Mesenchymal stem cell (in vitro differentiated cells and primary cell): ENCODE measurements around the gene RNU2-63P.
"Not testable (repeated sequence)": the region's sequence is repeated elsewhere in the genome, so short reads cannot be mapped to it uniquely, and the experiment has no call there.

Experiments used
- DNase-seq: peaks from one replicate; pipeline ENCODE4 v3.0.0-alpha.2; 2013
- H2AFZ ChIP-seq: one replicate; pipeline ENCODE4 v1.6.1; 2013; ENCODE audit warnings: low read depth, mild to moderate bottlenecking, control low read depth, inconsistent platforms, low read length, moderate library complexity
- H2AK5ac ChIP-seq: 2 replicates; pipeline ENCODE4 v1.6.1; 2013; ENCODE audit warnings: low read length, moderate library complexity, mild to moderate bottlenecking, inconsistent platforms; ENCODE audit not compliant: severe bottlenecking
- H2BK120ac ChIP-seq: one replicate; pipeline ENCODE4 v1.6.1; 2013; ENCODE audit warnings: low read depth, mild to moderate bottlenecking, inconsistent platforms, low read length, moderate library complexity
- H2BK12ac ChIP-seq, 2 experiments: one replicate each; pipeline ENCODE4 v1.6.1; 2013; ENCODE audit warnings: inconsistent platforms in 2 of 2, low read length in 2 of 2, mild to moderate bottlenecking in 2 of 2, moderate library complexity in 2 of 2, control low read depth in 1 of 2
- H2BK15ac ChIP-seq: one replicate; pipeline ENCODE4 v1.6.1; 2013; ENCODE audit warnings: mild to moderate bottlenecking, low read depth, inconsistent platforms; ENCODE audit not compliant: poor library complexity, severe bottlenecking
- H2BK5ac ChIP-seq: 2 replicates; pipeline ENCODE4 v1.6.1; 2013; ENCODE audit warnings: low read depth, mild to moderate bottlenecking, low read length, control low read depth, inconsistent platforms; ENCODE audit not compliant: poor library complexity, severe bottlenecking
- H3K14ac ChIP-seq, 2 experiments: one replicate each; pipeline ENCODE4 v1.6.1; 2013; ENCODE audit warnings: inconsistent platforms in 2 of 2, low read length in 2 of 2, control low read depth in 1 of 2, mild to moderate bottlenecking in 1 of 2, moderate library complexity in 1 of 2
- H3K18ac ChIP-seq, 2 experiments: one replicate each; pipeline ENCODE4 v1.6.1; 2013; ENCODE audit warnings: inconsistent platforms in 2 of 2, low read length in 2 of 2, control low read depth in 1 of 2, low read depth in 1 of 2, mild to moderate bottlenecking in 1 of 2
- H3K23ac ChIP-seq, 2 experiments: one replicate each; pipeline ENCODE4 v1.6.1; 2013; ENCODE audit warnings: inconsistent platforms in 2 of 2, low read length in 2 of 2, mild to moderate bottlenecking in 2 of 2, moderate library complexity in 2 of 2, control low read depth in 1 of 2
- H3K27ac ChIP-seq: 2 replicates; pipeline ENCODE4 v1.5.1; 2013; ENCODE audit warnings: mild to moderate bottlenecking, moderate library complexity, low read length, control low read depth, inconsistent platforms; ENCODE audit not compliant: poor library complexity, severe bottlenecking
- H3K27me3 ChIP-seq, 2 experiments: 2 replicates each; pipeline versions ENCODE4 v1.6.1 to v1.7.0; 2013; ENCODE audit warnings: low read length in 2 of 2, mild to moderate bottlenecking in 2 of 2, moderate library complexity in 2 of 2, control low read depth in 1 of 2, inconsistent platforms in 1 of 2; ENCODE audit not compliant: control insufficient read depth in 1 of 2, insufficient read depth in 1 of 2
- H3K36me3 ChIP-seq, 2 experiments: 2 replicates each; pipeline versions ENCODE4 v1.6.1 to v1.7.0; 2013; ENCODE audit warnings: low read length in 2 of 2, control low read depth in 1 of 2, inconsistent platforms in 1 of 2, low read depth in 1 of 2, mild to moderate bottlenecking in 1 of 2; ENCODE audit not compliant: insufficient read depth in 2 of 2, control insufficient read depth in 1 of 2
- H3K4ac ChIP-seq, 2 experiments: one replicate each; pipeline ENCODE4 v1.6.1; 2013; ENCODE audit warnings: inconsistent platforms in 2 of 2, low read length in 2 of 2, mild to moderate bottlenecking in 2 of 2, moderate library complexity in 2 of 2, control low read depth in 1 of 2, low read depth in 1 of 2
- H3K4me1 ChIP-seq: 2 replicates; pipeline ENCODE4 v1.6.1; 2013; ENCODE audit warnings: low read depth, low read length, control low read depth; ENCODE audit not compliant: control insufficient read depth, insufficient read depth
- H3K4me2 ChIP-seq: 2 replicates; pipeline ENCODE4 v1.6.1; 2013; ENCODE audit warnings: low read length, mild to moderate bottlenecking, inconsistent platforms; ENCODE audit not compliant: poor library complexity, severe bottlenecking
- H3K4me3 ChIP-seq, 2 experiments: 2 replicates each; pipeline versions ENCODE4 v1.5.1 to v1.7.0; 2013; ENCODE audit warnings: low read length in 2 of 2, mild to moderate bottlenecking in 2 of 2, control low read depth in 1 of 2, low read depth in 1 of 2; ENCODE audit not compliant: insufficient read depth in 1 of 2
- H3K79me1 ChIP-seq: replicated peaks from 2 replicates; pipeline ENCODE4 v1.6.1; 2013; ENCODE audit warnings: mild to moderate bottlenecking, control low read depth, low read length, inconsistent platforms; ENCODE audit not compliant: poor library complexity, severe bottlenecking
- H3K9ac ChIP-seq: 2 replicates; pipeline ENCODE4 v1.7.0; 2013; ENCODE audit warnings: mild to moderate bottlenecking, low read length, moderate library complexity
- H3K9me3 ChIP-seq: 2 replicates; pipeline ENCODE4 v1.7.0; 2013; ENCODE audit warnings: mild to moderate bottlenecking, low read length; ENCODE audit not compliant: control insufficient read depth
- H4K8ac ChIP-seq: one replicate; pipeline ENCODE4 v1.6.1; 2013; ENCODE audit warnings: inconsistent platforms, mild to moderate bottlenecking, low read length, moderate library complexity
- H4K91ac ChIP-seq: one replicate; pipeline ENCODE4 v1.6.1; 2013; ENCODE audit warnings: mild to moderate bottlenecking, low read length, inconsistent platforms
- WGBS: methylation state at CpG from one replicate; pipeline ENCODE4 v1.1.7; 2013; ENCODE audit warnings: mixed read lengths; 5-methylcytosine and 5-hydroxymethylcytosine counted together

The RNU2-63P gene

GRCh38 chr2:88048541-88048940 lies 32.2 kb upstream of the RNU2-63P start:
- no peak overlapping the region for H3K14ac ChIP-seq
- WGBS = no CpG with 5 or more reads among the region's 3 CpGs
- H3K4me2 ChIP-seq = no peak overlapping the region
- no peak overlapping the region for H2BK12ac ChIP-seq
- H4K8ac ChIP-seq = no peak overlapping the region
- no peak overlapping the region for H2BK120ac ChIP-seq
- DNase-seq = no peak
- no peaks in the 10 kb centered on the region for H3K4me1 ChIP-seq
- no peak overlapping the region for H3K27ac ChIP-seq
- peaks cover 8 to 49% of the 10 kb centered on the region in 2 experiments for H3K36me3 ChIP-seq
- no peak overlapping the region for H3K18ac ChIP-seq
- no peak overlapping the region for H2AFZ ChIP-seq
- no peaks in the 10 kb centered on the region for H3K27me3 ChIP-seq
- H3K9ac ChIP-seq = no peak overlapping the region
- H3K79me1 ChIP-seq = peaks cover 18% of the 10 kb centered on the region
- no peak overlapping the region for H4K91ac ChIP-seq
- no peak overlapping the region for H2BK5ac ChIP-seq
- no peak overlapping the region for H2AK5ac ChIP-seq
- H2BK15ac ChIP-seq = no peak overlapping the region
- no peak overlapping the region for H3K4ac ChIP-seq
- H3K23ac ChIP-seq = no peak overlapping the region
- no peaks in the 10 kb centered on the region for H3K9me3 ChIP-seq
- H3K4me3 ChIP-seq = no peak overlapping the region

DNA sequence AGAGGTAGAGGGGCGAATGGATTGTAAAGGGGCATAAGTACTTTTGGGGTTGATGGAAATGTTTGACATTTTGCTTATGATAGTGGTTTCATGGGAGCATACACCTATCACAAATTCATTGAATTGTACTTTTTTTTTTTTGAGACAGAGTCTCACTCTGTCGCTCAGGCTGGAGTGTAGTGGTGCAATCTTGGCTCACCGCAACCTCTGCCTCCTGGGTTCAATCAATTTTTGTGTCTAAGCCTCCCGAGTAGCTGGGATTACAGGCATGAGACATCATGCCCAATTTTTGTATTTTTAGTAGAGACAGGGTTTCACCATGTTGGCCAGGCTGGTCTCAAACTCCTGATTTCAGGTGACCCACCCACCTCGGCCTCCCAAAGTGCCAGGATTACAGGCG lies 29.2 kb upstream of the RNU2-63P start:
- H3K27me3 ChIP-seq, H3K27ac ChIP-seq, H2BK15ac ChIP-seq, DNase-seq, H4K8ac ChIP-seq, H3K9ac ChIP-seq, H2AK5ac ChIP-seq, H2BK12ac ChIP-seq, H2BK5ac ChIP-seq, H2AFZ ChIP-seq, H3K4me1 ChIP-seq, H3K4ac ChIP-seq, H2BK120ac ChIP-seq, H3K9me3 ChIP-seq, H3K14ac ChIP-seq, H3K4me2 ChIP-seq, H3K18ac ChIP-seq, H3K4me3 ChIP-seq, H4K91ac ChIP-seq, H3K23ac ChIP-seq: not testable (repeated sequence)
- 99% methylated on average over 3 of the region's 6 CpGs for WGBS
- peaks cover 16% of the 10 kb centered on the region for H3K79me1 ChIP-seq
- H3K36me3 ChIP-seq = peaks cover 8 to 44% of the 10 kb centered on the region in 2 experiments

DNA sequence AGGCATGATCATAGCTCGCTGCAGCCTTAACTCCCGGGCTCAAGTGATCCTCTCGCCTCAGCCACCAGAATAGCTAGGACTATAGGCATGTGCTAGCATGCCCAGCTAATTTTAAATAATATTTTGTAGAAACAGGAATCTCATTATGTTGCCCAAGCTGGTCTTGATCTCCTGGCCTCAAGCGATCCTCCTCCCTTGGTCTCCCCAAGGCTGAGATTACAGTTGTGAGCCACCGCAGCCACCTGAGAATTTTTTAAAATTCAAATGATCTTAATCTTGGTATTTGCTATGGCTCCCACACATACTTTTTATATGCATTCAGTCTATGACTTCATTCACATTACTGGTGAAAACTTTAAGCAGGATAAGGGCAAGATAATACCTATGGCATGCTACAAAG lies 26.1 kb upstream of the RNU2-63P start:
- peaks cover 3% of the 10 kb centered on the region for H3K4me1 ChIP-seq
- DNase-seq = no peak
- WGBS = 93% methylated on average over 4 of the region's 5 CpGs
- H4K8ac ChIP-seq = no peak overlapping the region
- no peak overlapping the region for H3K4me2 ChIP-seq
- peak overlapping the region; percentile 19 for H3K27ac ChIP-seq
- H2BK15ac ChIP-seq = no peak overlapping the region
- no peak overlapping the region for H2BK120ac ChIP-seq
- no peak overlapping the region for H3K14ac ChIP-seq
- H3K36me3 ChIP-seq = peaks cover 4 to 25% of the 10 kb centered on the region in 2 experiments
- H3K18ac ChIP-seq = no peak overlapping the region
- no peak overlapping the region for H4K91ac ChIP-seq
- no peaks in the 10 kb centered on the region for H3K27me3 ChIP-seq
- peaks cover 10% of the 10 kb centered on the region for H3K79me1 ChIP-seq
- no peak overlapping the region for H3K4me3 ChIP-seq
- no peak overlapping the region for H2BK12ac ChIP-seq
- no peak overlapping the region for H2AK5ac ChIP-seq
- no peak overlapping the region for H3K9ac ChIP-seq
- no peak overlapping the region for H3K4ac ChIP-seq
- no peak overlapping the region for H3K23ac ChIP-seq
- H2BK5ac ChIP-seq = no peak overlapping the region
- H2AFZ ChIP-seq = no peak overlapping the region
- no peaks in the 10 kb centered on the region for H3K9me3 ChIP-seq

DNA sequence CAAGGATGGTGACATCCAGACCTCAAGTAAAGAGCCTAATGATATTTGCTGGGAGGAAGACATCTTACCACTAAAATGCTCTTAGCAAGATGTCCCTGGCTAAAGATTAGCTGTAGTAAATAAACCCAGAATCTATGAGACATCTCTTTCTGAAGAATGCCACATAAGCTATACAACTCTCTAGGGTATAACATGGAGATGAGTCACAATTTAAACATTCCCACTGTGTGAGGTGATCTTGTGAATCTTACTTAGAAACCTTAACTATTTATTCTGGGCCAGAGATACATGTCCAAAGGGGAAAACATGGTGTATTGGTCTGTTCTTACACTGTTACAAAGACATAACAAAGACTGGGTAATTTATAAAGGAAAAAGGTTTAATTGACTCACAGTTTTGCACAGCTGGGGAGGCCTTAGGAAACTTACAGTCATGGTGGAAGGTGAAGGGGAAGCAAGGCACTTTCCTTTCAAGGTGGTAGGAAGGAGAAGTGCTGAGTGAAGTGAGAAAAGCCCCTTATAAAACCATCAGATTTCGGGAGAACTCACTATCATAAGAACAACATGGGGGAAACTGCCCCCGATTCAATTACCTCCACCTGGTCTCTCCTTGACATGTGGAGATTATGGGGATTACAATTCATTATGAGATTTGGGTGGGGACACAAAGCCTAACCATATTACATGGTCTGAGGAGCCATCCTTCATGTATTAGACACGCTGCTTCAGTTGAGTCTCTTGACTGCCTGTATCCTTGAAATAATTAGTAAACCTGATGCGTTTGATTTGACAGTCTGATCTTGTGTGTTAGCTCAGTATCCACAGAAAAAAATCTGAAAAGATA lies 22.1 kb upstream of the RNU2-63P start:
- Histone ChIP-seq H2BK5ac (peak overlapping the region; percentile 96), H3K4me3 (no peak overlapping the region), H2BK12ac (no peak overlapping the region), H3K18ac (peak overlapping the region in 1 of 2 experiments; percentile 34), H3K23ac (no peak overlapping the region), H4K91ac (no peak overlapping the region), H3K27me3 (no peaks in the 10 kb centered on the region), H2BK15ac (no peak overlapping the region), H3K4ac (peak overlapping the region in 1 of 2 experiments; percentile 58), H3K4me1 (peaks cover 5% of the 10 kb centered on the region), H3K14ac (no peak overlapping the region), H2BK120ac (peak overlapping the region; percentile 61), H2AFZ (no peak overlapping the region), H3K79me1 (peaks cover 2% of the 10 kb centered on the region), H4K8ac (no peak overlapping the region), H3K9ac (peak overlapping the region; percentile 66), H3K9me3 (no peaks in the 10 kb centered on the region), H2AK5ac (peak overlapping the region; percentile 16), H3K27ac (peak overlapping the region; percentile 98), H3K36me3 (peaks cover under 1 to 51% of the 10 kb centered on the region in 2 experiments), H3K4me2 (no peak overlapping the region)
- 93% methylated on average over 2 of the region's 4 CpGs for WGBS
- peak; percentile 95 for DNase-seq
